ENCODE results near the gene ATOH8. TPM values are rescaled to one million over a fixed set of nuclear protein-coding genes. Genes with fewer than 3 reads are reported as not detected.

The ATOH8 gene
- polyA plus RNA-seq, 1 of the 3 experiments (the other 2 are of a cell fraction), result 5.6 TPM

DNA sequence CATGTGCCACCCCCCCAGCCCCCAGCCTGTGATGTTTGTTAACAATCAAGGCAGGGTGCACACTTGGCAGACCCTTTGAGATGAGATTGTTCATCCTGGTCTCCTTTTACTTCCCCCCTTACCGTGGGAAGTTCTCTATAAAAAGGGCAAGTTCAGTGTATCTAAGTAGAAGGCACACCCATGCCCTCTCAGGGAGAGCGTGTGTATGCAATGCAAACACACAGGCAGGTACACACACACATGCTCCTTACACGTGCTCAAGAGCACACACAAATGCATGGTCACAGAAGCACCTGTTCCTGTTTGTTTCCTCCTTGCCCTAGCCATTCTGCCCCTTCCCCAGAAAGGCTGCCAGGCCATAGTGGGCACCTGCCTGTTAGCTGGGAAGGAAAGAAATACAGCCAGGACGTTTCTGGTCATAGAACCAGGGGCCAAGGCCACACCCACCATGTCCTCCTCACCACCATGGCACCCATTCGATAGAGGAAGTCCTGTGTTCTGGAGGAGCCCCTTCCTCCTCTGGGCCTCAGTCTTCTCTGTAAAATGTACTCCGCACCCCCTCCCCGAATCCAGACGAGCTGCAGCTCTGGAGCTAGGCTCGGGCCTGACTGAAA lies 3.1 kb downstream of the ATOH8 start:
- peaks cover 60% of the 10 kb centered on the region for H4K20me1 ChIP-seq (ENCODE audit: insufficient read depth)
- no peak overlapping the region for H2AFZ ChIP-seq (ENCODE audit: low read depth)
- H3K79me2 ChIP-seq (ENCODE audit: insufficient read depth), result peaks cover 75% of the 10 kb centered on the region
- no peaks in the 10 kb centered on the region for H3K27me3 ChIP-seq (ENCODE audit: insufficient read depth)
- TF ChIP-seq NFIC (IDR thresholded peaks at IDR 0.05; ENCODE audit: borderline replicate concordance) (no peak), JUND (IDR thresholded peaks at IDR 0.05) (no peak), TEAD4 (IDR thresholded peaks at IDR 0.05; ENCODE audit: borderline replicate concordance, insufficient read depth) (no peak), TCF12 (IDR thresholded peaks at IDR 0.05) (no peak), RAD21 (IDR thresholded peaks at IDR 0.05; ENCODE audit: low read length) (no peak), RXRA (IDR thresholded peaks at IDR 0.05; ENCODE audit: borderline replicate concordance, low read depth) (no peak), POLR2AphosphoS5 (IDR thresholded peaks at IDR 0.05; ENCODE audit: low read depth, low read length) (no peak), RFX5 (IDR thresholded peaks at IDR 0.05; ENCODE audit: low read length) (no peak), TAF1 (IDR thresholded peaks at IDR 0.05; ENCODE audit: borderline replicate concordance, low read depth, low read length) (no peak), YY1 (IDR thresholded peaks at IDR 0.05; ENCODE audit: low read depth) (no peak), USF2 (IDR thresholded peaks at IDR 0.05; ENCODE audit: borderline replicate concordance, low read depth, low read length) (no peak), REST (IDR thresholded peaks at IDR 0.05; ENCODE audit: low read depth, low read length) (no peak), EZH2phosphoT487 (IDR thresholded peaks at IDR 0.05; ENCODE audit: borderline replicate concordance, low read depth) (no peak), SIN3A (IDR thresholded peaks at IDR 0.05; ENCODE audit: borderline replicate concordance, low read depth, low read length) (no peak), EP300 (IDR thresholded peaks at IDR 0.05; ENCODE audit: borderline replicate concordance in 1 of 2, low read depth in 1 of 2, low read length in 1 of 2) (no peak)
- TF ChIP-seq, protein P1, sequence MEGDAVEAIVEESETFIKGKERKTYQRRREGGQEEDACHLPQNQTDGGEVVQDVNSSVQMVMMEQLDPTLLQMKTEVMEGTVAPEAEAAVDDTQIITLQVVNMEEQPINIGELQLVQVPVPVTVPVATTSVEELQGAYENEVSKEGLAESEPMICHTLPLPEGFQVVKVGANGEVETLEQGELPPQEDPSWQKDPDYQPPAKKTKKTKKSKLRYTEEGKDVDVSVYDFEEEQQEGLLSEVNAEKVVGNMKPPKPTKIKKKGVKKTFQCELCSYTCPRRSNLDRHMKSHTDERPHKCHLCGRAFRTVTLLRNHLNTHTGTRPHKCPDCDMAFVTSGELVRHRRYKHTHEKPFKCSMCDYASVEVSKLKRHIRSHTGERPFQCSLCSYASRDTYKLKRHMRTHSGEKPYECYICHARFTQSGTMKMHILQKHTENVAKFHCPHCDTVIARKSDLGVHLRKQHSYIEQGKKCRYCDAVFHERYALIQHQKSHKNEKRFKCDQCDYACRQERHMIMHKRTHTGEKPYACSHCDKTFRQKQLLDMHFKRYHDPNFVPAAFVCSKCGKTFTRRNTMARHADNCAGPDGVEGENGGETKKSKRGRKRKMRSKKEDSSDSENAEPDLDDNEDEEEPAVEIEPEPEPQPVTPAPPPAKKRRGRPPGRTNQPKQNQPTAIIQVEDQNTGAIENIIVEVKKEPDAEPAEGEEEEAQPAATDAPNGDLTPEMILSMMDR (IDR thresholded peaks at IDR 0.05), result no peak
- H3K27ac ChIP-seq (ENCODE audit: low read depth in 2 of 2, low read length in 1 of 2), result no peak overlapping the region
- WGBS (ENCODE audit: low lambda C conversion rate), result 95% methylated on average over 9 of the region's 9 CpGs
- H3F3A ChIP-seq (replicated peaks; ENCODE audit: insufficient read depth), result peaks cover 9% of the 10 kb centered on the region
- H3K36me3 ChIP-seq (replicated peaks in 1 of 2; ENCODE audit: control insufficient read depth in 1 of 2, insufficient read depth in 2 of 2, low read length in 1 of 2), result peaks cover 0 to 4% of the 10 kb centered on the region in 2 experiments
- H3K4me2 ChIP-seq, result peak overlapping the region; percentile 98
- H3K9ac ChIP-seq, result no peak overlapping the region; the same call in 1 of the 2 replicates
- no peaks in the 10 kb centered on the region for H3K9me2 ChIP-seq
- H3K4me1 ChIP-seq (ENCODE audit: control insufficient read depth in 1 of 2, insufficient read depth in 2 of 2, low read depth in 1 of 2, low read length in 1 of 2), result peaks cover 3 to 32% of the 10 kb centered on the region in 2 experiments; a peak in 1 of 4 replicates
- no peak for DNase-seq
- no peaks in the 10 kb centered on the region for H3K9me3 ChIP-seq
- ChIA-PET CTCF (interaction anchor here (1.6 to 34.7 kb wide), 6 partner anchors 10 to 51 kb away, joined by 3 to 626 read pairs (median 56); no protein-coding TSS in a partner anchor), POLR2A (no interaction called here)
- H3K4me3 ChIP-seq (ENCODE audit: low read depth in 2 of 2, low read length in 1 of 2), result peak overlapping the region in 1 of 2 experiments; percentile 34; a peak in 1 of 4 replicates

Data from SK-N-SH (cell line).